GM19193 (cell line): ENCODE results near the gene PTPRQ.

ENCODE experiments used
- POLR2A ChIP-seq: IDR thresholded peaks from 4 replicates; pipeline ENCODE4 v1.6.1; 2011; ENCODE audit not compliant: insufficient read depth, insufficient read length; ENCODE audit errors: extremely low read depth

Gene PTPRQ

DNA sequence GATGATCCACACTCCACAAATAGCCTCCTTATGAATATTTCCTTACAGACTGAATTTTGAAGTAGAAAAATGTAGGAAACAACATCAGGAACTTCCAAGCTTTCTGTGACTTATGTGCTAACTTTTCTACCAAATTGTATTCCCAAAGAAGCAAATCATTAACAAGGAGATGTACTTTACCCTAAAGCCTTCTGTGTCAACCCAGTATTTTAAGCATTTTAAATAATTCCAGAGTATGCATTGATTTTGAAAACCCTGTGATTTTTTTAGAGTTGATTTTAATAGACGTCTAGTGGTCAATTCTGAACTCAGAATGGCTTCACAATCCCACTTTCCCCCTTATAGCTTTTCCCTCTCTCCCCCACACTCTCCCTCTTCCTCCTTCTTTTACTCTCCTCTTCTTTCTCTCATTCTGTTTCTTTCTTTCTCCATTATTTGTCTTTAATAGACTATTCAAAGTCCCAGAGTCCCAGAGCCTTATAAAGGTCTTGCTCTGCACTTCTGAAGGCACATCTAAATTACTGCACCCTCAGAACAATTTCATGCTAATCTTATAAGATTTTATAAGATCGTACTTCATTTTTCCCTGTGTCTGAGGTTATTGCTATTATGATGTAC lies 253.3 kb downstream of the PTPRQ start:
- no peak for TF ChIP-seq POLR2A

DNA sequence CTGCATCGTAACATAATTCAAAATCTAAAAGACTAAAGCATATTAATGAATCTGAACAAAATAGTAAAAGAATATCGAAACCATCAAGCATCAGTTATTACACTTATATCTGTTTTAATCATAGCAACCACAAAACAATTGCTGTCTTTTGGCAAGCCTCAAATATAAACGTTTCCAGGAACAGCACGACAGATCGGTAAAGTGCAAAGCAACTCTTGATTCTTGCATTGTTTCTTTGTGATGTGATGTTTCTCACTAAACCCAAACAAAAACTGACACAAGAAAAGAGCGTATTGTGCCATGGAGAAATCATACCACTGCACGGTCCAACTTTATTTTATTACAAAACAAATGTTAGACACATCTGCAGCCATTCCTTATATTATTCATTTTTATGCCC lies 254.2 kb downstream of the PTPRQ start:
- no peak for TF ChIP-seq POLR2A

DNA sequence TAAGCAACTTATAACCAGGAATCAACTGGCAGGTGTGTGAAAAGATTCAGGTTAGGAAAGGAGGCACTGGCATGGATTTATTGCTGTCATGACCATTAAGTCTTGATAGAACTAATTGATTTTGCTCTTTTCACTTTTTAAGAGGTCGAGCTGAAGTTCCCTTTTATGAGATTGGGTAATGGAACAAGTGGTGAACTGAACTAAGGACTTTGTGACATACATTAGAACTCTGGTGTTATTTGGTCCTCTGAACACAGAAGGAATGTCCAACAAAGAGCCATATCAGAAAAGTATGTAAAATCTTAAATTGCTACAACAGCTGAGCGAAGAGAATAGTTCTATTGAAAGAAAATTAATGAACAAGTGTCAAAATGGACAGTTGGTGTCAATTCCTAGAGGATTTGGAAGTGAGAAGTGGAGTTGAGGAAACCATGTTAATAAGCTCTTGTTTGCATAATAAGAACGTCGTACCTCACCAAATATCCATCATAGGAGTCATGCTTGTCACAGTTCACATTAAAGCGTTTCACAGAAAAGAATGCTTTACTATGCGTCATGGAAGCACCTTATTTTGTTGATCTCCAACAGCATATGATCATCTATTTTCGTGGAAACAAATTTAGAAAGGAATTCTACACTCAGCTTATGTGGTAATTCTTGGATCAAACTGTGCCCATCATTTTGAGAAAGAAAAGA lies 255.0 kb downstream of the PTPRQ start:
- TF ChIP-seq POLR2A: no peak

GRCh38 chr12:80700327-80700726 lies 256.3 kb downstream of the PTPRQ start:
- TF ChIP-seq POLR2A: no peak

- no peak for TF ChIP-seq POLR2A
Measured at GRCh38 chr12:80701388-80701787, 257.4 kb downstream of the PTPRQ start.

DNA sequence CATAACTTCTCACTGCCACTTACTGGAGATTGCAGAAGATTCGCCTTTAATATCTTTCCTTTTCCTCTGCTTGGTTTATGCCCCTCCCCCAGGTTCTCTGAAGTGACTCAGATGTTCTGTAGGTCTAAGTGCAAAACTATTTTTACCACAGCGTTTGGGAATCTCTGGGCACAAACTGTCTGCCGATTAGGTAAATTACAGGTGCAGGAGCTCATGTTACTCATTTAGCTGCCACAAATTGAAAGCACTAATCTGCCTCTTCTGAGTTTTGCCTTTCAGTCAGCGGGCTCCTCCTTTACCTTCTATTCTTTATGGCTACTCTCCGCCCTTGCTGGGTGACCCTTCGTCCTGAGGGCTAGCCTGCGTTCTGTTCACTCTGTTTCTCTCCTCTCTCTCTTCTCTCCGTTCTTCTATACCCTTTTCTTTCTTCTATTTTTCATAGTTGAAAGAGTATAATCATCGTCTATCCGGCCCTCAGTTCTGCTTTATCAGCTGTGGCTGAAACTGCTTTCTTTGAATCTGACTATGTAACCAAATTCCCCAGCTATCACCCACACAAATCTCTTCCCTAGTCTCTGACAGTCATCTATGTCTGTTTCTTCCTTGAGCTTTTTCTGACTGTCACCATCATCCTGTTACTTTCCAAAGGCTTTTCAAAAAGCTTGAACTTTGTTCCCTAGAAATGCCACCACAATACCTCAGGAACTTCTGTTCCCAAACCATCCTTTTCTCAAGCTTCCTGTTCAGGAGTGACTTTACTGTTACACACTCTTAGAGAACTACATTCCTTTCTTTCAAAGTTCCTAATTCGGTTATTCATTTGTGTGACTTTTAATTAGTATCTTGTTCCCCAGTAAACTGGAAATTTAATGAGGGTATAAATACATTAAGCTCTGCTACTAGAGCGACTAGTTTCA lies 259.1 kb downstream of the PTPRQ start:
- TF ChIP-seq POLR2A: no peak

GRCh38 chr12:80704420-80704819 lies 260.4 kb downstream of the PTPRQ start:
- TF ChIP-seq POLR2A: no peak

DNA sequence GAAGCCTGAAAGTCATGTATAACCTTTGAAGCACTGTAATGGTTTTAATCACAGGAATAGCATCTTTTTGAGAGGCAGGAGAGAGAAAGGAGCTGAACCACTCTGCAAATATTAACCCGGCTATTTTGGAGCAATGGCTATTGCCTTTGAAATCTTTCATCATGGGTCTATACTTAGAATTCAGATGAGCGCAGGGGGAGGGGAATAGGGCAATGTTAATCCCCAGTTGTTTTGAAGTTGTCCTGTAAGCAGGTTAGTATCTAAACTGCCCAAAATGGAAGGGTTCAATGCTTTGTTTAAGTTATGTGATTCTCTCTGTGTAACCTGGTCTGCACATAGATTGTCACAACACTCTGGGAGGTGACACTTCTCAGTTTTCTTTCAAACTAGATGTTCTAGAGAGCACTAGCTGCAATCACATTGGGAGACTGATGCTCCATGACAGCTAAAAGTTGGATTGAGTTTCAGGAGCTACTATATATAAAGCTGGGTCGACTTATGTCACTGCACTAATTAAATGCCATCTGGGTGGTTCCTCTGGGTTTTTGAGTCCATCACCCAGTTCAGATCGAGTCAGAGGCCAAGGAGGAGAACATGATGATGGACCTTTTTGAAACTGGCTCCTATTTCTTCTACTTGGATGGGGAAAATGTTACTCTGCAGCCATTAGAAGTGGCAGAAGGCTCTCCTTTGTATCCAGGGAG lies 263.2 kb downstream of the PTPRQ start, which contains the start of gene MYF6:
Gene MYF6 (plus strand): TSS at position 509 of the 704 bp plus-strand sequence. CDS start 86 bp downstream, at position 595.
- TF ChIP-seq POLR2A: no peak

GRCh38 chr12:80707830-80708258 lies 263.8 kb downstream of the PTPRQ start:
- peak; percentile 21 for TF ChIP-seq POLR2A

- TF ChIP-seq POLR2A: no peak
Measured at GRCh38 chr12:80708259-80708974, 264.4 kb downstream of the PTPRQ start.

DNA sequence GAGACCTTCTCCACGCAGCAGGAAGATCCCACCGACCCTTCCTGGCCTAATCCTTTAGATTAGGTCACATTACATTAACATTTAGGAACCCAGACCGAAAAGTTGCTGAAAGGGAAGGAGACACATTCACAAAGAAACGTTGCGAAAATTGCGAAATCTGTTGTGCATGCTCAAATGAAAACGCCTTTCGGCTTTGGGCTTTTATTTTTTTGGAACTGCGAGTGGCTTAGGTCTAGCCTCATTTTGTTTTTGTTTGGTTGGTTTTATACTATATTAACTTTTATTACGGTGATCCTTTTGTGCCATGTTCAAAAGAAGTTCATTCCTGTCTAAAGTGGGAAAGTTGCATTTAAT lies 264.9 kb downstream of the PTPRQ start:
- TF ChIP-seq POLR2A: no peak

GRCh38 chr12:80709811-80710726 lies 266.0 kb downstream of the PTPRQ start:
- no peak for TF ChIP-seq POLR2A
